Measurements from ENCODE around the gene VAV2.

DNA sequence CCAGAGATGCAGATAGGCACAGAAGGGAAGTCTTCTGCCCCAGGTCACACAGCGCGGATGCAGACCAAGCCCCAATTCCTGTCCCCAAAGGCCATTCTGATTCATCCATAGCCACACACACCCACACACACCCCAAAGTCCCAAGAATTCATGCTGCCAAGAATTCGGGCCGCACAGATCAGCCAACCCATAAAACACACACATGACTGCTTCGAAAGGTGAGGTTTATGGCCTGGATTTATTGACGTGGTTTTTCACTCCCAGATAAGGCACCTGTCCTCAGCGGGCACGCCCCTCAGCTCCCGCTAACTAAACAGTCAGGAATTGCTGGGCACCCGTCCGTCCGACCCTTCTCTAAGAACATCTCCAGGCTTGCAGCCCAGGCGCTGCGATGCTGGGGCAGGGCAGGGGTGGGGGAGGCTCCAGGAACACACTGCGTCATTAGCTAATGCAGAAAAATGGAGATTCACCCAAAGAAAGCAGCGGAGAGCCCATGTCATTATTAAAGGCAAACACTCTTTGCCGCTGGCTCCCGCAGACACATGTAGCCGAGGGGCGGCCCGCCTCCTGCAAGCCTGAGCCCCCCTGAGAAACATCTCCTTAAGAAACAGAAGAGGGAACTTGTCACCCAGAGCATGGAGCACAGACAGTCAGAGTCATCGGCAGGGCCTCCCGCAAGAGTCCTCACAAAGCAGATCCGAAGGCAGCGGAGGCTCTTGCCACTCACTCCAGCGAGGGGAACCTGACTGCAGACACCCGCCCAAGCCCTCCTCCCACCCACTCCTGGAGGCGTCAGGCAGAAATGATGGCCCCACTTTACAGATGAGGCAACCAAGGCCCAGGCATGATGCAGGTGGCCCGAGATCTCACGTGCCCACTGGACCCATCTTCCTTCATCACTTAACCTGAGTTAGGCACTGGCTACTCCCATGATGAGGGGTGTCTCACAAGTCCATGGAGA lies 19.9 kb downstream of the VAV2 start:
- TF ChIP-seq, protein P1, sequence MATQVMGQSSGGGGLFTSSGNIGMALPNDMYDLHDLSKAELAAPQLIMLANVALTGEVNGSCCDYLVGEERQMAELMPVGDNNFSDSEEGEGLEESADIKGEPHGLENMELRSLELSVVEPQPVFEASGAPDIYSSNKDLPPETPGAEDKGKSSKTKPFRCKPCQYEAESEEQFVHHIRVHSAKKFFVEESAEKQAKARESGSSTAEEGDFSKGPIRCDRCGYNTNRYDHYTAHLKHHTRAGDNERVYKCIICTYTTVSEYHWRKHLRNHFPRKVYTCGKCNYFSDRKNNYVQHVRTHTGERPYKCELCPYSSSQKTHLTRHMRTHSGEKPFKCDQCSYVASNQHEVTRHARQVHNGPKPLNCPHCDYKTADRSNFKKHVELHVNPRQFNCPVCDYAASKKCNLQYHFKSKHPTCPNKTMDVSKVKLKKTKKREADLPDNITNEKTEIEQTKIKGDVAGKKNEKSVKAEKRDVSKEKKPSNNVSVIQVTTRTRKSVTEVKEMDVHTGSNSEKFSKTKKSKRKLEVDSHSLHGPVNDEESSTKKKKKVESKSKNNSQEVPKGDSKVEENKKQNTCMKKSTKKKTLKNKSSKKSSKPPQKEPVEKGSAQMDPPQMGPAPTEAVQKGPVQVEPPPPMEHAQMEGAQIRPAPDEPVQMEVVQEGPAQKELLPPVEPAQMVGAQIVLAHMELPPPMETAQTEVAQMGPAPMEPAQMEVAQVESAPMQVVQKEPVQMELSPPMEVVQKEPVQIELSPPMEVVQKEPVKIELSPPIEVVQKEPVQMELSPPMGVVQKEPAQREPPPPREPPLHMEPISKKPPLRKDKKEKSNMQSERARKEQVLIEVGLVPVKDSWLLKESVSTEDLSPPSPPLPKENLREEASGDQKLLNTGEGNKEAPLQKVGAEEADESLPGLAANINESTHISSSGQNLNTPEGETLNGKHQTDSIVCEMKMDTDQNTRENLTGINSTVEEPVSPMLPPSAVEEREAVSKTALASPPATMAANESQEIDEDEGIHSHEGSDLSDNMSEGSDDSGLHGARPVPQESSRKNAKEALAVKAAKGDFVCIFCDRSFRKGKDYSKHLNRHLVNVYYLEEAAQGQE (IDR thresholded peaks at IDR 0.05; ENCODE audit: low read depth) = no peak
- TF ChIP-seq TEAD4 (IDR thresholded peaks at IDR 0.05) (no peak), YY1 (IDR thresholded peaks at IDR 0.05; ENCODE audit: low read depth) (no peak), RAD21 (IDR thresholded peaks at IDR 0.05; ENCODE audit: low read depth) (no peak), TAF1 (IDR thresholded peaks at IDR 0.05; ENCODE audit: low read depth) (no peak), CEBPB (IDR thresholded peaks at IDR 0.05) (no peak), TCF12 (IDR thresholded peaks at IDR 0.05; ENCODE audit: low read depth) (no peak), ZBTB7A (IDR thresholded peaks at IDR 0.05; ENCODE audit: low read depth) (no peak), FOXM1 (IDR thresholded peaks at IDR 0.05; ENCODE audit: borderline replicate concordance, low read depth) (no peak), NFIC (IDR thresholded peaks at IDR 0.05) (no peak)
- TF ChIP-seq, protein P2, sequence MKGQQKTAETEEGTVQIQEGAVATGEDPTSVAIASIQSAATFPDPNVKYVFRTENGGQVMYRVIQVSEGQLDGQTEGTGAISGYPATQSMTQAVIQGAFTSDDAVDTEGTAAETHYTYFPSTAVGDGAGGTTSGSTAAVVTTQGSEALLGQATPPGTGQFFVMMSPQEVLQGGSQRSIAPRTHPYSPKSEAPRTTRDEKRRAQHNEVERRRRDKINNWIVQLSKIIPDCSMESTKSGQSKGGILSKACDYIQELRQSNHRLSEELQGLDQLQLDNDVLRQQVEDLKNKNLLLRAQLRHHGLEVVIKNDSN (IDR thresholded peaks at IDR 0.05) = no peak
- TF ChIP-seq, protein P3, sequence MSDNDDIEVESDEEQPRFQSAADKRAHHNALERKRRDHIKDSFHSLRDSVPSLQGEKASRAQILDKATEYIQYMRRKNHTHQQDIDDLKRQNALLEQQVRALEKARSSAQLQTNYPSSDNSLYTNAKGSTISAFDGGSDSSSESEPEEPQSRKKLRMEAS (IDR thresholded peaks at IDR 0.05) = no peak
